PC-9 (cell line): Measurements from ENCODE around the gene DUSP16. TPM values are rescaled to one million over a fixed set of nuclear protein-coding genes. Genes with fewer than 3 reads are reported as not detected.

Source experiments
- BruUV-seq: library from RNA; stranded (reverse); fragments of 400-500 nt; replicated peaks from 2 replicates; lab custom pipeline; 2021; lab: Mats Ljungman, UMichigan
- CTCF ChIA-PET: fragments of 300-600 bp; sonication (Branson Sonifier 250); formaldehyde crosslinking; loops from one replicate; lab custom pipeline; 2022; ENCODE audit warnings: antibody characterized with exemption; lab: Charles Lee
- POLR2A ChIA-PET: fragments of 300-600 bp; sonication (Branson Sonifier 250); formaldehyde crosslinking; loops from one replicate; lab custom pipeline; 2022; ENCODE audit warnings: antibody characterized with exemption; ENCODE audit not compliant: unreplicated experiment; lab: Charles Lee
- DNase-seq, 2 experiments: peaks; one replicate each; pipeline versions ENCODE4 v3.0.0 to v3.0.0-alpha.2; 2015 to 2022; ENCODE audit warnings: mixed read lengths in 1 of 2
- H2AFZ ChIP-seq: fragments of 200-600 bp; sonication (generic); 2 replicates; pipeline ENCODE4 v1.8.1; 2017; ENCODE audit warnings: antibody characterized with exemption
- H3F3A ChIP-seq: fragments of 200-600 bp; sonication (generic); 2 replicates; pipeline ENCODE4 v1.8.1; 2017; ENCODE audit warnings: antibody characterized with exemption, mild to moderate bottlenecking, low read depth; ENCODE audit not compliant: insufficient read depth
- H3K27ac ChIP-seq: fragments of 200-600 bp; sonication (generic); 2 replicates; pipeline ENCODE4 v1.6.1; 2016; ENCODE audit warnings: mixed run types
- H3K27me3 ChIP-seq: fragments of 200-600 bp; sonication (generic); 2 replicates; pipeline ENCODE4 v1.6.1; 2016; ENCODE audit warnings: low read depth, mixed run types; ENCODE audit not compliant: insufficient read depth
- H3K36me3 ChIP-seq: fragments of 200-600 bp; sonication (generic); 2 replicates; pipeline ENCODE4 v1.6.1; 2016; ENCODE audit warnings: low read depth, mixed run types
- H3K4me1 ChIP-seq: fragments of 200-600 bp; sonication (generic); replicated peaks from 2 replicates; pipeline ENCODE4 v1.6.1; 2016; ENCODE audit warnings: mixed run types; ENCODE audit not compliant: insufficient read depth
- H3K4me2 ChIP-seq: fragments of 200-600 bp; sonication (generic); 2 replicates; pipeline ENCODE4 v1.6.1; 2017; ENCODE audit warnings: mixed run types
- H3K4me3 ChIP-seq: fragments of 200-600 bp; sonication (generic); 2 replicates; pipeline ENCODE4 v1.6.1; 2016; ENCODE audit warnings: mixed run types
- H3K79me2 ChIP-seq: fragments of 200-600 bp; sonication (generic); 2 replicates; pipeline ENCODE4 v1.6.1; 2017; ENCODE audit warnings: low read depth, mixed run types
- H3K9me2 ChIP-seq: fragments of 200-600 bp; sonication (generic); 2 replicates; pipeline ENCODE4 v1.8.1; 2017; ENCODE audit warnings: mild to moderate bottlenecking; ENCODE audit not compliant: insufficient read depth
- H3K9me3 ChIP-seq: fragments of 200-600 bp; sonication (generic); 2 replicates; pipeline ENCODE4 v1.8.1; 2016; ENCODE audit warnings: low read depth; ENCODE audit not compliant: insufficient read depth
- H4K20me1 ChIP-seq: fragments of 200-600 bp; sonication (generic); 2 replicates; pipeline ENCODE4 v1.8.1; 2017; ENCODE audit not compliant: insufficient read depth
- CTCF ChIP-seq: fragments of 200-600 bp; sonication (generic); conservative IDR thresholded peaks from 2 replicates; pipeline ENCODE4 v1.6.1; 2017; ENCODE audit warnings: mixed run types, antibody characterized with exemption, mild to moderate bottlenecking, moderate library complexity
- EZH2 ChIP-seq: fragments of 200-600 bp; sonication (generic); IDR thresholded peaks from 2 replicates; pipeline ENCODE4 v1.8.0; 2017; ENCODE audit warnings: antibody characterized with exemption, low read depth
- intact Hi-C: fragments of 100-400 bp; cut with micrococcal nuclease; formaldehyde crosslinking; loops from one replicate; pipeline ENCODE4 v1.10.0; 2022; ENCODE audit not compliant: unreplicated experiment
- total RNA-seq: library from RNA; stranded (reverse); gene quantifications from 2 replicates; pipeline ENCODE4 v1.2.3, GENCODE V29; 2021

Gene DUSP16
- total RNA-seq, 1 experiment from 2014 or later: 24.8 TPM

DNA sequence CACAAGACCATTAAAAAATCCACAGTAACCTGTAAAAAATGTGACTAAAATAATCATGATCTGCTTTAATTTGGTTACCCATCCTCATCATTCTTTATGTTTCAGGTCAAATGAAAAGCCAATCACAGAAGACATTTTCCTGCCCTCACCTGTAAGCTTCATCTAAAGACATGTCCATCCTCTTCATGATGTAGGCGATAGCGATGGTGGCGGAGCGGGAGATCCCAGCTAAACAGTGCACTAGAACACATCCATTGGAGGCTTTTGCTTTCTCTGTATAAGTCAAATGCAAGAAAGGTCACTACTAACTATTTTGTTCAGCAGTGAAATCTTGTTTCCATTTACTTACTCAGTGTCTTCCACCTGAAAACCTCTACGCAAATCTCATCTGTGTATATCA lies 82.6 kb downstream of the DUSP16 start:
- Histone ChIP-seq H3K4me1 (no peaks in the 10 kb centered on the region), H3K36me3 (peaks cover 8% of the 10 kb centered on the region; the same call in 1 of the 2 replicates), H3K9me2 (no peaks in the 10 kb centered on the region), H3K4me2 (no peak overlapping the region), H3F3A (peaks cover 5% of the 10 kb centered on the region; the same call in 1 of the 2 replicates), H3K9me3 (no peaks in the 10 kb centered on the region), H3K27me3 (no peaks in the 10 kb centered on the region), H3K27ac (no peak overlapping the region), H3K79me2 (no peaks in the 10 kb centered on the region), H4K20me1 (no peaks in the 10 kb centered on the region; the same call in 1 of the 2 replicates), H2AFZ (no peak overlapping the region), H3K4me3 (no peak overlapping the region)
- no peak for TF ChIP-seq EZH2
- no peak for TF ChIP-seq CTCF
- no TSS peak for BruUV-seq
- ChIA-PET POLR2A (no interaction called here), CTCF (no interaction called here)
- no peak for DNase-seq
- intact Hi-C loops: no loop called here

DNA sequence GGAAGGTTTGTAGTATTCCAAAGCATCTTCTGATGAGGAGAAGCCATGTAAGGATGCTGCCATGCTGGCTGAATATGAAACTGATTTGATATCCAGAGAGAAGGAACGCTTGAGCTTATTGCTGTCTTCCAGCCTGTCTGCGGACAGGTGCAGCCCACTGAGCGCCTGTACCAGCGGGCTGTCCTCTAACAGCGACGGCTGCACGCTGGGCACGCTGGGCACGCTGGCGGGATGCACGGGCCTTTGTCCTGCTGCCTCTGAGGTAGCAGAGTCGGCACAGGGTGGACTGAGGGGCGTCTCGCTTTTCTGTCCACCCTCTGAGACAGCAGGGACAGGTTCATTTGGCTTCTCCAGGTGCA lies 85.2 kb downstream of the DUSP16 start:
- Histone ChIP-seq H3K36me3 (peaks cover 8% of the 10 kb centered on the region; the same call in 1 of the 2 replicates), H3K4me1 (no peaks in the 10 kb centered on the region), H3K79me2 (no peaks in the 10 kb centered on the region), H4K20me1 (no peaks in the 10 kb centered on the region; the same call in 1 of the 2 replicates), H3K27me3 (no peaks in the 10 kb centered on the region), H3F3A (peaks cover 5% of the 10 kb centered on the region; the same call in 1 of the 2 replicates), H3K27ac (no peak overlapping the region), H3K4me3 (no peak overlapping the region), H3K9me3 (no peaks in the 10 kb centered on the region), H3K4me2 (no peak overlapping the region), H3K9me2 (no peaks in the 10 kb centered on the region), H2AFZ (no peak overlapping the region)
- TF ChIP-seq CTCF (no peak), EZH2 (no peak)
- no peak for DNase-seq
- intact Hi-C loops: no loop called here
- ChIA-PET CTCF (no interaction called here), POLR2A (no interaction called here)
- BruUV-seq: no TSS peak

DNA sequence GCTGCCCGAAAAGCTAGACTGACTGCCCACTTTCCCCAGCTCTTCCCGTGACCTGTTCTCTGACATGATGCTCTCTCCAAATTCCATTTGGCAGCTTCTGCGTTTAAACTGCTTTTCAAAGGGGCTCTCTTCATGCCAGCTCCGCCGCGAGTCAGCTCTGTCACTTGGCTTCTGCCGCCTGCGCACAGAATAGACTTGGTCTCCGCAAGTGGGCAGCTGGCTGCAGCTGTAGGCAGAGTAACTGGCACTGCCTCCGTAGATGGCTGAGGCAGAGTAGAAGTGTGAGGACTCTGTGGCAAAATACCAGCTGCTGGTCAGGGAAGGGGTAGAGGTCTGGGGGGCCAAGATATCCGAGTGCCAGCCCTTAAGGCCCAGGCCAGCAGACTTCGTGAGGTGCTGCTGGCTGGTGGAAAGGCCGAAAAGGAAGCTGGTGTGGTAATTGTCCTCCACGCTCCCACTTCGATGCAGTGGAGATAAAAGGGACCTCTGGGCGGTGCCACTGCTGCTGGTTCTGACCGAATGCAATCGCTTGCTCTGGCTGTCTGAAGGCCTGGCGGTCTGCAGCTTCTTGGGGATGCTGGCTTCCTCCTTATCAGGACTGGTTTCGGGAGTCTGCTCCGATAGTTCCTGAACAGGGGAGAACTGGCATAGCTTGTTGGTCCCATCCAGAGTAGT lies 85.7 kb downstream of the DUSP16 start:
- CTCF ChIA-PET: no interaction called here
- BruUV-seq: no TSS peak

More for the DNA sequence above, 85.7 kb downstream of the DUSP16 start:
- no peaks in the 10 kb centered on the region for H3K27me3 ChIP-seq
- H3K36me3 ChIP-seq: peaks cover 8% of the 10 kb centered on the region; the same call in 1 of the 2 replicates
- no peaks in the 10 kb centered on the region for H3K9me3 ChIP-seq
- no peak overlapping the region for H3K4me2 ChIP-seq
- H3F3A ChIP-seq: peaks cover 3% of the 10 kb centered on the region; the same call in 1 of the 2 replicates
- H3K27ac ChIP-seq: no peak overlapping the region
- H3K4me1 ChIP-seq: no peaks in the 10 kb centered on the region
- H3K9me2 ChIP-seq: no peaks in the 10 kb centered on the region
- no peak for TF ChIP-seq CTCF
- TF ChIP-seq EZH2: no peak
- no peak overlapping the region for H3K4me3 ChIP-seq
- DNase-seq: no peak
- POLR2A ChIA-PET: no interaction called here
- H3K79me2 ChIP-seq: no peaks in the 10 kb centered on the region
- H2AFZ ChIP-seq: no peak overlapping the region
- no peaks in the 10 kb centered on the region; the same call in 1 of the 2 replicates for H4K20me1 ChIP-seq
- intact Hi-C loops: no loop called here
